ENCODE results near the gene TMEM222.

DNA sequence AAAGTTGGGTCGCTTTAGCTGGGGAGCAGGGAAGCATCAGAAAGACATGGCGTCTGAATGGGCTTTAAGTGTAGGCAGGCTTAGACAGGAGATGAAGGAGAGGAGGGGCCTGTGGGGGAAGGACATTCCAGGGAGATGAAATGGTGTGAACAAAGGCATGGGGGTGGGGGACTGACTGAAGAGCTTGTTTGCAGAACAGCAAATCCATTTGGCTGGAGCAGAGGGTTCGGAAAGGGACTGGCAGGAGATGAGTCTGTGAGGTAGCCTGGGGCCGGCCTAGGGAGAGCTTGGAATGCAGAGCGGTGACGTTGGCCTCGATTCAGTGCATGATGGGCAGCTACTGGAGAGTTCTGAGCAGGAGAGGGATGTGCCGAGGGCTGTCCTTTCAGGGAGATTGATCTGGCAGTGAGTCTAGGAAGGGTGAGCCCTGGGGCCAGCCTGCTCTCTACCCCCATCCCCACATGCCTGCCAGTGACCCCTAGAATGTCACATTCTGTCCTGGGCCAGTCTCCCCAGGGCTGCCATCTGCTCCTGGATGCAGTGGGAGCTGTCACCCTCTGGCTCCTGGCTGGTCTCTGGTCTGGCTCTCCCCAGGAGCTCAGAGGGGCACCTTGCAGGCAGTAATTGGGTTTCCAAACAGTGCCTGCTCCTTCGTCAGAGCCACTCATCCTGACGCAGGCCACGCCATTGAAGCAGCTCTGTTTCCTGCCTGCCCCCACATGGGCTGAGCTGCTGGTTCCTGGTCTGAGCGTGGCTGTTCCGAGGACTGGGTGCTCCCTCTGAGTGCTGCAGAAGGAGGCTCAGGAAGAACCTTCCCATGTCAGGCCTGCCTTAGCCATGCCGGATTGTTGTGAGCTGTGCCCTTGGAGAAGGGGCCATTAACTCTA lies 22.3 kb upstream of the TMEM222 start:
- TF ChIP-seq, protein P1, sequence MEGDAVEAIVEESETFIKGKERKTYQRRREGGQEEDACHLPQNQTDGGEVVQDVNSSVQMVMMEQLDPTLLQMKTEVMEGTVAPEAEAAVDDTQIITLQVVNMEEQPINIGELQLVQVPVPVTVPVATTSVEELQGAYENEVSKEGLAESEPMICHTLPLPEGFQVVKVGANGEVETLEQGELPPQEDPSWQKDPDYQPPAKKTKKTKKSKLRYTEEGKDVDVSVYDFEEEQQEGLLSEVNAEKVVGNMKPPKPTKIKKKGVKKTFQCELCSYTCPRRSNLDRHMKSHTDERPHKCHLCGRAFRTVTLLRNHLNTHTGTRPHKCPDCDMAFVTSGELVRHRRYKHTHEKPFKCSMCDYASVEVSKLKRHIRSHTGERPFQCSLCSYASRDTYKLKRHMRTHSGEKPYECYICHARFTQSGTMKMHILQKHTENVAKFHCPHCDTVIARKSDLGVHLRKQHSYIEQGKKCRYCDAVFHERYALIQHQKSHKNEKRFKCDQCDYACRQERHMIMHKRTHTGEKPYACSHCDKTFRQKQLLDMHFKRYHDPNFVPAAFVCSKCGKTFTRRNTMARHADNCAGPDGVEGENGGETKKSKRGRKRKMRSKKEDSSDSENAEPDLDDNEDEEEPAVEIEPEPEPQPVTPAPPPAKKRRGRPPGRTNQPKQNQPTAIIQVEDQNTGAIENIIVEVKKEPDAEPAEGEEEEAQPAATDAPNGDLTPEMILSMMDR (IDR thresholded peaks at IDR 0.05) = no peak
- no peak for TF ChIP-seq EZH2 (IDR thresholded peaks at IDR 0.05)
